HEK293T (cell line): ENCODE data around the gene UBE3B.

ENCODE experiments used
- CTCF ChIA-PET: fragments of 350-600 bp; formaldehyde crosslinking; extraction: SDS; loops from one replicate; lab custom pipeline; 2021; ENCODE audit warnings: antibody characterized with exemption, inconsistent platforms; lab: Yijun Ruan, JAX
- POLR2A ChIA-PET: fragments of 350-600 bp; formaldehyde crosslinking; extraction: SDS; loops from one replicate; lab custom pipeline; 2020; ENCODE audit warnings: antibody characterized with exemption, inconsistent platforms; lab: Yijun Ruan, JAX
- DNase-seq: peaks from one replicate; pipeline ENCODE4 v3.0.0; 2012; ENCODE audit warnings: mixed read lengths; ENCODE audit errors: extremely low spot score
- ARNT ChIP-seq: fragments of 450-650 bp; IDR thresholded peaks from 2 replicates; pipeline ENCODE4 v1.6.1; 2017; ENCODE audit warnings: mild to moderate bottlenecking
- BHLHE40 ChIP-seq: fragments of 450-650 bp; IDR thresholded peaks from 2 replicates; pipeline ENCODE4 v1.6.1; 2016; ENCODE audit warnings: mild to moderate bottlenecking, moderate library complexity, borderline replicate concordance
- CTBP1 ChIP-seq: fragments of 450-650 bp; IDR thresholded peaks from 2 replicates; pipeline ENCODE4 v1.6.1; 2016; ENCODE audit warnings: borderline replicate concordance
- ELF4 ChIP-seq: fragments of 450-650 bp; IDR thresholded peaks from 2 replicates; pipeline ENCODE4 v1.6.1; 2017; ENCODE audit warnings: antibody characterized with exemption
- FOXA1 ChIP-seq: fragments of 450-650 bp; IDR thresholded peaks from 2 replicates; pipeline ENCODE4 v1.6.1; 2016; ENCODE audit warnings: mild to moderate bottlenecking
- FOXK2 ChIP-seq: fragments of 450-650 bp; IDR thresholded peaks from 2 replicates; pipeline ENCODE4 v1.6.1; 2016; ENCODE audit warnings: mild to moderate bottlenecking
- FOXM1 ChIP-seq: fragments of 450-650 bp; IDR thresholded peaks from 2 replicates; pipeline ENCODE4 v1.6.1; 2017; ENCODE audit warnings: mild to moderate bottlenecking, borderline replicate concordance
- HDGF ChIP-seq: fragments of 450-650 bp; IDR thresholded peaks from 2 replicates; pipeline ENCODE4 v1.6.1; 2017; ENCODE audit warnings: antibody characterized with exemption, borderline replicate concordance
- L3MBTL2 ChIP-seq: fragments of 450-650 bp; conservative IDR thresholded peaks from 2 replicates; pipeline ENCODE4 v1.6.1; 2016; ENCODE audit warnings: mild to moderate bottlenecking
- LEF1 ChIP-seq: fragments of 450-650 bp; IDR thresholded peaks from 2 replicates; pipeline ENCODE4 v1.6.1; 2017; ENCODE audit warnings: mild to moderate bottlenecking, borderline replicate concordance
- NFRKB ChIP-seq: fragments of 450-650 bp; IDR thresholded peaks from 2 replicates; pipeline ENCODE4 v1.6.1; 2016; ENCODE audit warnings: mild to moderate bottlenecking, moderate library complexity
- SP1 ChIP-seq: fragments of 450-650 bp; IDR thresholded peaks from 2 replicates; pipeline ENCODE4 v1.6.1; 2017
- SUZ12 ChIP-seq: fragments of 450-650 bp; IDR thresholded peaks from 2 replicates; pipeline ENCODE4 v1.6.1; 2016; ENCODE audit warnings: mild to moderate bottlenecking
- TARDBP ChIP-seq: fragments of 450-650 bp; IDR thresholded peaks from 2 replicates; pipeline ENCODE4 v1.6.1; 2016
- ZNF384 ChIP-seq: fragments of 450-650 bp; IDR thresholded peaks from 2 replicates; pipeline ENCODE4 v1.6.1; 2016
- TF ChIP-seq, protein P1 (sequence below): fragments of 450-650 bp; IDR thresholded peaks from 2 replicates; pipeline ENCODE4 v1.6.1; 2016

Gene UBE3B

DNA sequence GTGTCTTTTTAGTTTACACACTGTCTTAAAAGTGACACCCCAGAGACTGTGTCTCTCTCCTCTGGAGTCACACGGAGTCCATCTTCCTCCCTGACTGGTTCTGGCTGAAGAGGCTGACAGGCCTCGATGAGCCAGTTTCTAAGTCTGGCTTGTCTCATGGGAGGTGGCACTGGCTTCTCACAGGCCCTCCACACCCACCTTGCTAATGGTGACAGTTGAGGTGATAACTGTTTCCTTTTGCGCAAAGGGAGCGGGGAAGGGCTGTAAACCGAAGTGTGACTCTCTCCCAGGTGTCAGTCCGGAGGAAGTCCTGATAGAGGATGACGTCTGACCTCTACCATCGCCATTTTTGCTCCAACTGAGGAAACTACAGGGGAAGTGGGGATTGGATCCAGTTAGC is 30.6 kb upstream of the UBE3B start:
- no peak for DNase-seq
- POLR2A ChIA-PET: no interaction called here
- CTCF ChIA-PET: no interaction called here
- TF ChIP-seq, protein P1, sequence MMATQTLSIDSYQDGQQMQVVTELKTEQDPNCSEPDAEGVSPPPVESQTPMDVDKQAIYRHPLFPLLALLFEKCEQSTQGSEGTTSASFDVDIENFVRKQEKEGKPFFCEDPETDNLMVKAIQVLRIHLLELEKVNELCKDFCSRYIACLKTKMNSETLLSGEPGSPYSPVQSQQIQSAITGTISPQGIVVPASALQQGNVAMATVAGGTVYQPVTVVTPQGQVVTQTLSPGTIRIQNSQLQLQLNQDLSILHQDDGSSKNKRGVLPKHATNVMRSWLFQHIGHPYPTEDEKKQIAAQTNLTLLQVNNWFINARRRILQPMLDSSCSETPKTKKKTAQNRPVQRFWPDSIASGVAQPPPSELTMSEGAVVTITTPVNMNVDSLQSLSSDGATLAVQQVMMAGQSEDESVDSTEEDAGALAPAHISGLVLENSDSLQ: no peak
- no peak for TF ChIP-seq HDGF
- TF ChIP-seq SP1: no peak
- TF ChIP-seq FOXM1: no peak
- TF ChIP-seq NFRKB: no peak
- no peak for TF ChIP-seq FOXA1
- TF ChIP-seq TARDBP: no peak

DNA sequence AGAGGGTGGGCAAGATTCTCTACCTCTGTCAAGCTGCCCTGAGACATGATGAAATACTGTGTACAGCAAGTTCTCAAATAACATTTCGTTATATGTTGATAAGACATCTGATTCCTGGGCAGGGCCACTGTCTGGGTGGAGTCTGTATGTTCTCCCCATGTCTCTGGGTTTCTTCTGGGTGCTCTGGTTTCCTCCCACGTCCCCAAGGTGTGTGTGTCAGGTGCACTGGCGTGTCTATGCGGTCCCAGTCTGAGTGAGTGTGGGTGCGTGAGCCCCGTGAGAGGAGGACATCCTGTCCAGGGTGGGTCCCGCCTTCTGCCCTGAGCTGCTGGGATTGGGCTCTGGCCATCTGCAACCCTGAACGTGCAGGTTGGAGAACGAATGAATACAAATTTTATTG is 30.0 kb upstream of the UBE3B start:
- no peak for DNase-seq
- POLR2A ChIA-PET: no interaction called here
- TF ChIP-seq CTBP1 (no peak), ZNF384 (no peak), FOXM1 (no peak), BHLHE40 (no peak), L3MBTL2 (no peak), SUZ12 (no peak), LEF1 (no peak), FOXK2 (no peak)
- CTCF ChIA-PET: no interaction called here

DNA sequence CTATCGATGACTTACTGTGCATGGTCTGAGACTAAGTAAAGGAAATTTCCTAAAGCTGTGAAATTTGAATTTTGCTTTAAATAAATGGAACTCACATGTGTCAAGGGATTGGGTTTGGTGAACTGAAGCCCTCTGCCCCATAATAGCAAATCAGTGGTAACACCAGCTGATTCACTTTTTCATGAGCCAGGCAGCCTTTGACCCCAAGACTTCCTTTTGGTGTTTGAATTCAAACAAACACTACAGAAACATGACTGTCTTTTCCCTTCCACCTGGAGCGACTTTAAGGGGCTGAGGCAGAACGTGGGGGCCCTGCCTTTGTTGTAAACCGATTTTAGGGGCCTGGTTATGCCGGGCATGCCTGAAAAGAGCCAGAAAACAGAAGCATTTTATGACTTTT is 29.2 kb upstream of the UBE3B start:
- POLR2A ChIA-PET: interaction anchor here (0.6 kb wide), 1 partner anchor 1405 kb away, joined by 4 read pairs; no protein-coding TSS in a partner anchor

DNA sequence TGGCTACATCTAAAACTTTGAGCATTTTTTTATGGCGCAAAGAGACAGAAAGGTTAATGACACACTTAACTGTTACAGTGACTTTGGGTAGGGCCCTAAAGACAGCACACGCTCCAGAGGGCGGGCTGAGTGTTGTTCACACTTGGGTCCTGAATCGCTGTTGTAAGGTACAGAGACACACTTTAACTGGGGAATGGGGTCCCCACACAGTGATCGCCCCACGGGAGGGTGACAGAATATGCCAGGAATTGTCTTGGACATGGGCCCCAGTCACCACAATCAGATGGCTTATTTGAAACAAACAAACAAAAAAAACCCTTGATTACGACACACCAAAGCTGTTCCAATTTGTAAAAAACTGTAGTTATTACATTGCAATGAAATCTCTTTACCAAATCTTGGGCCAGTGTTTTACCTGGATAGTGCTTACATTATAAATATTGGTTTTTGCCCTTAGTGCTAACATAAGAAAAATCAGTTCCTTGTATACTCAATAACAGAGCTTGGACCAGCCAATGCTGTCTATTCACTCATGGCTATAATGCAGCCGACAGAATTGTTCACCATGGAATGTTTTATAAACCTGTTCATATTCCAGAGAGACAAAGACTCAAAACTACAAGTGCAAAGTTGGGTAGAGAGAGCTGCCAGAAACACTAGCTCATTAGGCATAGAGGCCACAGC is 28.6 kb upstream of the UBE3B start:
- CTCF ChIA-PET: no interaction called here
- no peak for DNase-seq
- POLR2A ChIA-PET: interaction anchor here (0.6 kb wide), 1 partner anchor 1406 kb away, joined by 4 read pairs; no protein-coding TSS in a partner anchor
- no peak for TF ChIP-seq SUZ12
- TF ChIP-seq, protein P1: no peak
- TF ChIP-seq ZNF384: no peak
- no peak for TF ChIP-seq TARDBP
- no peak for TF ChIP-seq FOXA1
- TF ChIP-seq HDGF: no peak
- no peak for TF ChIP-seq FOXM1
- no peak for TF ChIP-seq L3MBTL2
- TF ChIP-seq SP1: no peak
- TF ChIP-seq NFRKB: no peak
- TF ChIP-seq ARNT: no peak
- no peak for TF ChIP-seq LEF1
- no peak for TF ChIP-seq BHLHE40
- TF ChIP-seq ELF4: no peak
- TF ChIP-seq FOXK2: no peak

More for the DNA sequence above, 29.2 kb upstream of the UBE3B start:
- no peak for TF ChIP-seq TARDBP
- TF ChIP-seq SUZ12: no peak
- TF ChIP-seq, protein P1: no peak
- no peak for TF ChIP-seq FOXA1
- TF ChIP-seq ARNT: no peak
- TF ChIP-seq ZNF384: no peak
- DNase-seq: no peak
- CTCF ChIA-PET: no interaction called here

DNA sequence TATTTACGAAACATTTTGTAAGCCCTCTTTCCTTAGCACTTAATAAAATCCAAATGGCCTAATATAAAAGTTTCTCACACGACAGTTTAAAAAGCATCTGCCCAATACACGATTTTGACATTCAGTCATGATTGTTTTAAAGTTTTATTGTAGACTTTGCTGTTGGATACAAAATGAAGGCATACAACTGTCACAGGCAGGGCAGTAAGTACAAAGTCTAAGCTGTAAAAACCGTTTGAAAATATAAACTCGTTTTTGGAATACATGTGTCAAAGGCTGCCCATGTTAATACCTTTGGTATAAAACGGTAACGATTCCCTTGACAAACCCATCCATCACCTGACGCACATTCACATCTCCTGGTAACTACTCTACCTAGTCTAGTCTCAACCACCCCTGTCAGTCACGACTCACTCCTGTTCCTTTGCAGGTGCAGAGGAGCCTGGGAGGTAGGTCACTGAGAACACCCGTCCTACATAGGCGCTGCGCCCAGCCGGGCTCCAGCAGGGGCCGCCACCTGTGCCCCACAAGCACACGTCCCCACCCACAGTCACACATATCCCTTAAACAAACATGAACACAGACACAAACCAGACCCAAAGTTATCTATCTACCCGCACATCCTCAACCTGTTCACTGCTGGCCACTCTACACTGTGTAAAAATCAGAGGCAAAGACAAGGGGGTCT is 27.4 kb upstream of the UBE3B start:
- TF ChIP-seq L3MBTL2 (no peak), SUZ12 (no peak), ELF4 (no peak), FOXK2 (no peak), FOXM1 (no peak), NFRKB (no peak), ARNT (no peak)
- TF ChIP-seq, protein P1: no peak
- ChIA-PET POLR2A (no interaction called here), CTCF (interaction anchor here (1.3 kb wide), 1 partner anchor 22 kb away, joined by 5 read pairs; no protein-coding TSS in a partner anchor)
- DNase-seq: no peak

DNA sequence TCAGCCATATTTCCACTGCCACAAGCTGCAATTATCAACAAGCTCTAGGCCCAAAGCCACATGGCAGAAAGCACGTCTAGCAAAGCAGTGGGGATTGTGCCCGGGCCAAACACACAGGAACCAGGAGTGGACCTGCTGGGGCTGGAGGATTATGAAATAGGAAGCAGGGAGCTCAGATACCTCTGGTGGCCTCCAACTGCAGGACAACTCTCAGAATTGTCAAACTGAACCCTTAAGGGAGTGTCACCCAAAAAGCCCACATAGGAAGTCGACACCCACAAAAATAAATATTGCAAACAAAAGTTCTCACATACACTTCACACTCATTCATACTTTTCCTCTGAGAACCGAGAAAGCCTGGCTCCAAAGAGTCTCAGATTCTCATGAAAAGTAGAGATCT is 26.5 kb upstream of the UBE3B start:
- ChIA-PET POLR2A (no interaction called here), CTCF (interaction anchor here (1.3 kb wide), 1 partner anchor 23 kb away, joined by 5 read pairs; no protein-coding TSS in a partner anchor)
- TF ChIP-seq NFRKB (no peak), HDGF (no peak), ZNF384 (no peak), LEF1 (no peak), ARNT (no peak), FOXM1 (no peak), L3MBTL2 (no peak), SUZ12 (no peak)
- no peak for DNase-seq
